Activated B cell treated with CpG ODN at 0.5 μM for 24 hours (primary cell): ENCODE measurements around the gene SLC22A14. TPM values are rescaled to one million over a fixed set of nuclear protein-coding genes. Genes with fewer than 3 reads are reported as not detected.

Experiments used
- ATAC-seq: fragments of 200-7000 bp; cut with Tn5 transposase; one replicate; pipeline ENCODE4 v1.10.0; 2021; ENCODE audit warnings: low read depth, mild to moderate bottlenecking, moderate library complexity
- CTCF ChIA-PET: fragments of 350-600 bp; sonication (Branson Sonifier 250); formaldehyde crosslinking; loops from one replicate; lab custom pipeline; 2021; ENCODE audit warnings: antibody characterized with exemption; lab: Charles Lee
- POLR2A ChIA-PET: fragments of 350-600 bp; sonication (Branson Sonifier 250); formaldehyde crosslinking; loops from one replicate; lab custom pipeline; 2021; ENCODE audit warnings: antibody characterized with exemption; lab: Charles Lee
- DNase-seq: peaks from one replicate; pipeline ENCODE4 v3.0.0; 2022
- H3K27ac Mint-ChIP-seq: one replicate; pipeline ENCODE4 v1.8.0; 2020; ENCODE audit warnings: mixed read lengths
- H3K27me3 Mint-ChIP-seq: one replicate; pipeline ENCODE4 v1.8.0; 2021; ENCODE audit warnings: mixed read lengths
- H3K36me3 Mint-ChIP-seq: one replicate; pipeline ENCODE4 v1.8.0; 2021; ENCODE audit warnings: low read depth, mixed read lengths
- H3K4me1 Mint-ChIP-seq: one replicate; pipeline ENCODE4 v1.8.0; 2021; ENCODE audit warnings: mixed read lengths
- H3K4me3 Mint-ChIP-seq: one replicate; pipeline ENCODE4 v1.8.0; 2020; ENCODE audit warnings: mild to moderate bottlenecking, mixed read lengths
- H3K9me3 Mint-ChIP-seq: one replicate; pipeline ENCODE4 v1.8.0; 2020; ENCODE audit warnings: mixed read lengths
- CTCF ChIP-seq: fragments of 200-600 bp; IDR thresholded peaks from one replicate; pipeline ENCODE4 v1.8.0; 2022; ENCODE audit warnings: antibody characterized with exemption, mild to moderate bottlenecking
- intact Hi-C: fragments of 100-400 bp; cut with micrococcal nuclease; formaldehyde crosslinking; loops from one replicate; pipeline ENCODE4 v1.15.1; 2024
- total RNA-seq: library from RNA; stranded (reverse); gene quantifications from 2 replicates; pipeline ENCODE4 v1.2.3, GENCODE V29; 2022

The SLC22A14 gene
- total RNA-seq, 1 donor from 2014 or later, result 0.16 TPM

- intact Hi-C loops, result no loop called here
- no peak for TF ChIP-seq CTCF
- Mint-ChIP-seq H3K4me1 (no peaks in the 10 kb centered on the region), H3K27me3 (no peaks in the 10 kb centered on the region), H3K4me3 (no peak overlapping the region), H3K27ac (no peak overlapping the region), H3K36me3 (peaks cover 59% of the 10 kb centered on the region), H3K9me3 (no peaks in the 10 kb centered on the region)
- DNase-seq, result no peak
- POLR2A ChIA-PET, result no interaction called here
- no peak for ATAC-seq
- CTCF ChIA-PET, result no interaction called here
Measured at GRCh38 chr3:38254872-38255271, 27.2 kb upstream of the SLC22A14 start.

GRCh38 chr3:38255627-38256026, 26.5 kb upstream of the SLC22A14 start:
- H3K4me1 Mint-ChIP-seq, result no peaks in the 10 kb centered on the region
- H3K9me3 Mint-ChIP-seq, result no peaks in the 10 kb centered on the region
- H3K27me3 Mint-ChIP-seq, result no peaks in the 10 kb centered on the region
- POLR2A ChIA-PET, result no interaction called here
- peak overlapping the region; percentile 19 for H3K27ac Mint-ChIP-seq
- CTCF ChIA-PET, result no interaction called here
- H3K36me3 Mint-ChIP-seq, result peaks cover 52% of the 10 kb centered on the region
- intact Hi-C loops, result no loop called here
- ATAC-seq, result no peak
- no peak for TF ChIP-seq CTCF
- no peak for DNase-seq
- H3K4me3 Mint-ChIP-seq, result no peak overlapping the region

DNA sequence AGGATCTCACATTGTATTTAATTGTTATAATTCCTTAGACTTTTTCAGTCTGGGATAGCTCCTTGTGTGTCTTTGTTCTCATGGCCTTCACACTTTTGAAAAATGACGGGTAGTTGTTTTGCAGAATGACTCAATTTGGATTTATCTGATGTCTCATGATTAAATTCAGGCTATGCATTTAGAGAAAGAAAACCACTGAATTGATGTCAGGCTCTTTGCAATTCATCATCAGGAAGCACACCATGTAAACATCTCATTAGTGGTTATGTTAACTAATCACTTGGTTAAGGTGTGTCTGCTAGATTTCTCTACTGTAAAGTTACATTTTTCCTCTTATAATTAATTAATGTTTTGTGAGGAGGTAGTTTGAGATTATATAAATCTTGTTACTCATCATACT, 24.5 kb upstream of the SLC22A14 start:
- Mint-ChIP-seq H3K4me1 (no peaks in the 10 kb centered on the region), H3K27me3 (no peaks in the 10 kb centered on the region), H3K4me3 (no peak overlapping the region), H3K27ac (no peak overlapping the region), H3K36me3 (peaks cover 32% of the 10 kb centered on the region), H3K9me3 (no peaks in the 10 kb centered on the region)
- no peak for TF ChIP-seq CTCF
- intact Hi-C loops, result no loop called here
- ATAC-seq (no peak), DNase-seq (no peak)
- ChIA-PET POLR2A (no interaction called here), CTCF (no interaction called here)

DNA sequence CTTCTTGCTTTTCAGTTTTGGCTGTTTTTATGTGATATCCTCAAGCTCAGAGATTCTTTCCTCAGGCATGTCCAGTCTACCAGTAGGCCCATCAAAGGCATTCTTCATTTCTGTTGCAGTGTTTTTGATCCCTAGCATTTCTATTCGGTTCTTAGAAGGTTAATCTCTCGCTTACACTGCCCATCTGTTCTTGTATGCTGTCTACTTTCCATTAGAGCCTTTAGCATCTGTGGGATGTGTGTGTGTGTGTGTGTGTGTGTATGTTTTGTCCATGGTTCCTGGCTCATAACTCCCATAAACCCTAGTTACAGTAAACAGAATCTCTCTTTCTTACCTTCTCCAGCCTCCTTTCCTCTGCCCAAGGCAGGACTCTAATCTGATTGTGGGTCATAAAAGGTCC, 21.6 kb upstream of the SLC22A14 start:
- CTCF ChIA-PET, result no interaction called here
- no peaks in the 10 kb centered on the region for H3K9me3 Mint-ChIP-seq

DNA sequence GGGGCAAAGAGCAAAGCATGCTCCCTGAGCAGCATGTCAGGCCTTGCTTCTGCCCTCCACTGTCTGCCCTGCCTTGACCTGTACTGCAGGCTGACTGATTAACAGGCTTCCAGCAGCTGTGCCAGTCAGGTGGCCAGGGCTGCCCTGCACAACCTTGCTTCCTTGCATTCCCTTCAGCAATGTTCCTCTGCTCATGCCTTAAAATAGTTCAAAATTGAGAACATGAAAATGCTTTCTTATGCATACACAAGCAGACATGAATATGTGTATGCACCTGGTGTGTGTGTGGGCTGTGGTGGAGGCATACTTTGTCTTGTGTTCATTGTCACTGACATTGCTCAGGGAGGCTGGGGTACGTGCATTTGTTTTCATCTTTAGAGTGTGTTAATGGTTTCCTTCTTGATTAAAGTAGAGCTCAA, 17.7 kb upstream of the SLC22A14 start:
- H3K4me1 Mint-ChIP-seq, result peaks cover 19% of the 10 kb centered on the region
- CTCF ChIA-PET, result no interaction called here
- intact Hi-C loops, result no loop called here
- H3K9me3 Mint-ChIP-seq, result no peaks in the 10 kb centered on the region
- POLR2A ChIA-PET, result no interaction called here
- no peak overlapping the region for H3K27ac Mint-ChIP-seq
- no peaks in the 10 kb centered on the region for H3K27me3 Mint-ChIP-seq
- DNase-seq (no peak), ATAC-seq (no peak)
- no peak for TF ChIP-seq CTCF
- H3K36me3 Mint-ChIP-seq, result no peaks in the 10 kb centered on the region
- H3K4me3 Mint-ChIP-seq, result no peak overlapping the region

More for the DNA sequence above, 21.6 kb upstream of the SLC22A14 start:
- ATAC-seq (no peak), DNase-seq (no peak)
- no peak for TF ChIP-seq CTCF
- intact Hi-C loops, result no loop called here
- POLR2A ChIA-PET, result no interaction called here
- no peaks in the 10 kb centered on the region for H3K4me1 Mint-ChIP-seq
- H3K27me3 Mint-ChIP-seq, result no peaks in the 10 kb centered on the region
- H3K4me3 Mint-ChIP-seq, result no peak overlapping the region
- H3K36me3 Mint-ChIP-seq, result peaks cover 5% of the 10 kb centered on the region
- no peak overlapping the region for H3K27ac Mint-ChIP-seq
